PC-3 (cell line): ENCODE data around the gene ARHGAP23. TPM values are rescaled to one million over a fixed set of nuclear protein-coding genes. Genes with fewer than 3 reads are reported as not detected.
"Not testable (repeated sequence)": the region's sequence is repeated elsewhere in the genome, so short reads cannot be mapped to it uniquely, and the experiment has no call there.

Experiments used
- ATAC-seq: fragments of 200-7000 bp; cut with Tn5 transposase; 2 replicates; pipeline ENCODE4 v1.9.1; 2020; ENCODE audit warnings: mild to moderate bottlenecking, moderate library complexity
- BruUV-seq: library from RNA; stranded (reverse); fragments of 400-500 nt; replicated peaks from 2 replicates; lab custom pipeline; 2021; lab: Mats Ljungman, UMichigan
- CTCF ChIA-PET: fragments of 300-600 bp; sonication (Branson Sonifier 250); formaldehyde crosslinking; loops from one replicate; lab custom pipeline; 2022; ENCODE audit warnings: antibody characterized with exemption; lab: Charles Lee
- POLR2A ChIA-PET: fragments of 300-600 bp; sonication (Branson Sonifier 250); formaldehyde crosslinking; loops from one replicate; lab custom pipeline; 2022; ENCODE audit warnings: antibody characterized with exemption; ENCODE audit not compliant: unreplicated experiment; lab: Charles Lee
- DNase-seq: peaks from one replicate; pipeline ENCODE4 v3.0.0-alpha.2; 2015
- H2AFZ ChIP-seq: fragments of 300-600 bp; sonication (generic); 2 replicates; pipeline ENCODE4 v1.6.0; 2016; ENCODE audit warnings: antibody characterized with exemption, low read length
- H3F3A ChIP-seq: fragments of 300-600 bp; sonication (generic); one replicate; pipeline ENCODE4 v1.6.0; 2017; ENCODE audit warnings: antibody characterized with exemption, low read length, control low read depth, mild to moderate bottlenecking; ENCODE audit not compliant: unreplicated experiment
- H3K27ac ChIP-seq: fragments of 300-600 bp; sonication (generic); 2 replicates; pipeline ENCODE4 v1.5.1; 2016; ENCODE audit warnings: mild to moderate bottlenecking, low read length
- H3K27me3 ChIP-seq: fragments of 300-600 bp; sonication (generic); 2 replicates; pipeline ENCODE4 v1.6.1; 2016; ENCODE audit warnings: low read length, mixed read lengths
- H3K36me3 ChIP-seq: fragments of 300-600 bp; sonication (generic); 2 replicates; pipeline ENCODE4 v1.6.1; 2016; ENCODE audit warnings: low read depth, mixed run types, low read length, mixed read lengths
- H3K4me1 ChIP-seq: fragments of 300-600 bp; sonication (generic); 2 replicates; pipeline ENCODE4 v1.5.1; 2016; ENCODE audit warnings: low read length; ENCODE audit not compliant: insufficient read depth
- H3K4me2 ChIP-seq: fragments of 300-600 bp; sonication (generic); 2 replicates; pipeline ENCODE4 v1.6.0; 2016; ENCODE audit warnings: low read length
- H3K4me3 ChIP-seq: fragments of 300-600 bp; sonication (generic); 2 replicates; pipeline ENCODE4 v1.5.1; 2016; ENCODE audit warnings: mild to moderate bottlenecking, low read length, mixed read lengths
- H3K79me2 ChIP-seq: fragments of 300-600 bp; sonication (generic); 2 replicates; pipeline ENCODE4 v1.6.1; 2017; ENCODE audit warnings: low read length, mixed read lengths
- H3K9ac ChIP-seq: fragments of 300-600 bp; sonication (generic); 2 replicates; pipeline ENCODE4 v1.6.0; 2016; ENCODE audit warnings: mild to moderate bottlenecking, low read length
- H3K9me2 ChIP-seq: fragments of 300-600 bp; sonication (generic); replicated peaks from 2 replicates; pipeline ENCODE4 v1.6.1; 2016; ENCODE audit warnings: mixed run types, low read length, mixed read lengths
- H3K9me3 ChIP-seq: fragments of 300-600 bp; sonication (generic); 2 replicates; pipeline ENCODE4 v1.6.1; 2016; ENCODE audit warnings: low read length, mixed read lengths
- H4K20me1 ChIP-seq: fragments of 300-600 bp; sonication (generic); 2 replicates; pipeline ENCODE4 v1.6.1; 2016; ENCODE audit warnings: low read length, mixed read lengths
- CTCF ChIP-seq: fragments of 300-600 bp; sonication (generic); conservative IDR thresholded peaks from 2 replicates; pipeline ENCODE4 v1.5.1; 2017; ENCODE audit warnings: antibody characterized with exemption, low read depth, mild to moderate bottlenecking, low read length
- EZH2 ChIP-seq: fragments of 300-600 bp; sonication (generic); IDR thresholded peaks from one replicate; pipeline ENCODE4 v1.6.1; 2017; ENCODE audit warnings: antibody characterized with exemption, mild to moderate bottlenecking, low read length; ENCODE audit not compliant: unreplicated experiment
- EZH2phosphoT487 ChIP-seq: fragments of 300-600 bp; sonication (generic); IDR thresholded peaks from 2 replicates; pipeline ENCODE4 v1.6.1; 2018; ENCODE audit warnings: mild to moderate bottlenecking, antibody characterized with exemption, low read length, borderline replicate concordance
- intact Hi-C: fragments of 100-400 bp; cut with micrococcal nuclease; formaldehyde crosslinking; loops from 2 replicates; pipeline ENCODE4 v1.9.0; 2023
- total RNA-seq: library from RNA; depleted of rRNA; stranded (reverse); fragments of >200 nt; gene quantifications from 2 replicates; pipeline ENCODE4 v1.2.3, GENCODE V29; 2014

The ARHGAP23 gene
- total RNA-seq, 1 experiment from 2014 or later: 9.0 TPM

GRCh38 chr17:38497656-38498055 lies 69.4 kb downstream of the ARHGAP23 start:
- H3K9me3 ChIP-seq, DNase-seq, H3K79me2 ChIP-seq, H3K27me3 ChIP-seq, intact Hi-C loops, H3K4me3 ChIP-seq, H4K20me1 ChIP-seq, H2AFZ ChIP-seq, ATAC-seq, CTCF ChIA-PET, H3K9me2 ChIP-seq, H3K9ac ChIP-seq, H3K4me2 ChIP-seq, H3K4me1 ChIP-seq, H3K27ac ChIP-seq, H3K36me3 ChIP-seq, BruUV-seq, POLR2A ChIA-PET, H3F3A ChIP-seq: not testable (repeated sequence)

GRCh38 chr17:38498353-38498752 lies 70.1 kb downstream of the ARHGAP23 start:
- no peaks in the 10 kb centered on the region for H3K9me3 ChIP-seq
- ChIA-PET CTCF (no interaction called here), POLR2A (no interaction called here)
- no peak overlapping the region for H3K4me3 ChIP-seq
- H2AFZ ChIP-seq: no peak overlapping the region
- BruUV-seq: no TSS peak
- no peaks in the 10 kb centered on the region for H3K9me2 ChIP-seq
- H4K20me1 ChIP-seq: no peaks in the 10 kb centered on the region
- H3K27ac ChIP-seq: no peak overlapping the region
- DNase-seq (no peak), ATAC-seq (no peak)
- intact Hi-C loops: no loop called here
- no peaks in the 10 kb centered on the region for H3F3A ChIP-seq
- no peaks in the 10 kb centered on the region for H3K36me3 ChIP-seq
- H3K4me2 ChIP-seq: no peak overlapping the region
- TF ChIP-seq EZH2phosphoT487: no peak
- TF ChIP-seq EZH2: no peak
- TF ChIP-seq CTCF: no peak
- no peaks in the 10 kb centered on the region for H3K4me1 ChIP-seq
- no peaks in the 10 kb centered on the region for H3K27me3 ChIP-seq
- no peaks in the 10 kb centered on the region for H3K79me2 ChIP-seq
- H3K9ac ChIP-seq: no peak overlapping the region

- H3K9me3 ChIP-seq, ATAC-seq, H3K9ac ChIP-seq, H3K27me3 ChIP-seq, POLR2A ChIA-PET, H3K79me2 ChIP-seq, H2AFZ ChIP-seq, DNase-seq, H3K4me3 ChIP-seq, H3K27ac ChIP-seq, H3K4me1 ChIP-seq, H3K36me3 ChIP-seq, BruUV-seq, CTCF ChIA-PET, intact Hi-C loops, H3F3A ChIP-seq, H4K20me1 ChIP-seq, H3K9me2 ChIP-seq, H3K4me2 ChIP-seq: not testable (repeated sequence)
Measured at GRCh38 chr17:38499230-38499629, 71.0 kb downstream of the ARHGAP23 start.

GRCh38 chr17:38501718-38502117 lies 73.5 kb downstream of the ARHGAP23 start:
- H3K4me3 ChIP-seq, DNase-seq, BruUV-seq, CTCF ChIA-PET, H3K9me2 ChIP-seq, H3F3A ChIP-seq, H3K9me3 ChIP-seq, intact Hi-C loops, ATAC-seq, H3K27ac ChIP-seq, H3K4me1 ChIP-seq, H3K79me2 ChIP-seq, H4K20me1 ChIP-seq, H3K27me3 ChIP-seq, H3K36me3 ChIP-seq, H3K9ac ChIP-seq, H3K4me2 ChIP-seq, H2AFZ ChIP-seq, POLR2A ChIA-PET: not testable (repeated sequence)

- H3K27ac ChIP-seq, H3K9me2 ChIP-seq, H3K4me3 ChIP-seq, H3F3A ChIP-seq, POLR2A ChIA-PET, H3K36me3 ChIP-seq, CTCF ChIA-PET, H3K79me2 ChIP-seq, H3K4me1 ChIP-seq, DNase-seq, H3K27me3 ChIP-seq, ATAC-seq, H4K20me1 ChIP-seq, H2AFZ ChIP-seq, BruUV-seq, intact Hi-C loops, H3K9me3 ChIP-seq, H3K4me2 ChIP-seq, H3K9ac ChIP-seq: not testable (repeated sequence)
Measured at GRCh38 chr17:38503286-38503913, 75.1 kb downstream of the ARHGAP23 start.
